ENCODE results near the gene DDX19B. TPM values are rescaled to one million over a fixed set of nuclear protein-coding genes. Genes with fewer than 3 reads are reported as not detected.

Gene DDX19B
- total and polyA plus RNA-seq, 11 donors: 13.0 to 34.2 (median 19.6) TPM

DNA sequence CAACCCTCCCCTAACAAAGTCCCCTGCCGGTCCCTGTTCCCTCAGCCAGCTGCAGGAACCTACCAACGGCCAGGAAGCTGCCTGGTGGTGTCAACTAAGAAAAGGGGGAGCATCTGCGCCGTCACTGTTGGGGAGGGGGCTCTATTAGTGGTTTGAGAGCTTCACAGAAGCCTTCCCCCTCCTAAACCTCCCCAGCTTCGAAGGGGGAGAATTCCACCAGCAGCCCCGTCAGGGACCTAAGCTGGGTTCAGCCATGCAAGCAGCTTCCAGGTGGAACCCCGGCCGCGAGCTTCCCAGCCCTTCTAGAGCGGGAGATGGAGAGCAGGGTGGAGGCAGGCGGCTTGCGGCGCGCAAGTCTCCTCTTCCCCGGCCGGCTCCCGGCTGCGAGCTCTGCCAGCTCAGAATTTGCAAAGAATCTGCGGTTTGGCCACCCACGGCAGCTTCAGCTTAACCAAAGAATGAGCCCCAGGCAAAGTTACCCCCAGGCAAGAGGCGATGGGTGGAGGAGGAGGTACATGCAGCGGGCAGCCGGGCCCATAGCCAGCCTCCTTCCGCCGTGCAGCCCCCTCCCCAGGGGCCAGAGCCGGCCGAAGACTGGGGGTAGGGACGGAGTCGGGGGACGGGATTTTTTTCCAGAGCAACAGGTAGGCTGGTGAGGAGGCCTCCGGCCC lies 81.4 kb downstream of the DDX19B start:
- H3K36me3 ChIP-seq: peaks cover 0 to 45% (median 23%) of the 10 kb centered on the region in 9 donors
- 1 to 2% (median 1%) methylated on average over 20 to 31 of the region's 31 CpGs for WGBS, 4 donors
- intact Hi-C loops (cut with DNase I): loop anchor here in 7 of 10 donors (2.0 to 5.0 kb wide), 7 partner anchors 52 to 142 kb away; partner anchors contain the start of genes ST3GAL2 (in 5 of the 7), FCSK (in 3 of the 7), COG4 (in 1 of the 7) and SF3B3 (in 1 of the 7)

GRCh38 chr16:70380919-70381603 lies 82.1 kb downstream of the DDX19B start:
- Histone ChIP-seq H3K27me3 (no peaks in the 10 kb centered on the region), H3K36me3 (peaks cover 0 to 45% (median 19%) of the 10 kb centered on the region in 9 donors), H3K27ac (peak overlapping the region; percentile 36 to 92 (median 84)), H3K4me3 (peak overlapping the region; percentile 41 to 88 (median 68)), H3K4me1 (peaks cover 0 to 27% (median 15%) of the 10 kb centered on the region in 12 donors), H3K9me3 (no peaks in the 10 kb centered on the region)
- DNase-seq: peak; percentile 97 to 98 (median 97)
- peak; percentile 96 to 98 (median 97) for ATAC-seq
- WGBS, 4 donors: 2 to 7% (median 2%) methylated on average over 5 to 52 of the region's 52 CpGs
- peak in 1 of 2 donors; percentile 71 for TF ChIP-seq POLR2A (IDR thresholded peaks at IDR 0.05)
- peak in 10 of 12 donors; percentile 24 to 52 (median 36) for TF ChIP-seq CTCF (IDR thresholded peaks at IDR 0.05)
- intact Hi-C loops (cut with DNase I): loop anchor here in 8 of 10 donors (1.0 to 5.0 kb wide), 9 partner anchors 51 to 142 kb away; partner anchors contain the start of genes ST3GAL2 (in 5 of the 8), FCSK (in 4 of the 8), COG4 (in 2 of the 8) and SF3B3 (in 2 of the 8)

More for the DNA sequence above, 81.4 kb downstream of the DDX19B start:
- Histone ChIP-seq H3K9me3 (no peaks in the 10 kb centered on the region), H3K4me1 (peaks cover 0 to 27% (median 15%) of the 10 kb centered on the region in 12 donors), H3K27me3 (no peaks in the 10 kb centered on the region), H3K27ac (peak overlapping the region; percentile 36 to 92 (median 84)), H3K4me3 (peak overlapping the region; percentile 41 to 88 (median 68))
- TF ChIP-seq POLR2A (IDR thresholded peaks at IDR 0.05) (no peak), CTCF (IDR thresholded peaks at IDR 0.05) (no peak)
- ATAC-seq: peak; percentile 2 to 37 (median 13)
- peak in 4 of 5 donors; percentile 44 to 74 (median 54) for DNase-seq

DNA sequence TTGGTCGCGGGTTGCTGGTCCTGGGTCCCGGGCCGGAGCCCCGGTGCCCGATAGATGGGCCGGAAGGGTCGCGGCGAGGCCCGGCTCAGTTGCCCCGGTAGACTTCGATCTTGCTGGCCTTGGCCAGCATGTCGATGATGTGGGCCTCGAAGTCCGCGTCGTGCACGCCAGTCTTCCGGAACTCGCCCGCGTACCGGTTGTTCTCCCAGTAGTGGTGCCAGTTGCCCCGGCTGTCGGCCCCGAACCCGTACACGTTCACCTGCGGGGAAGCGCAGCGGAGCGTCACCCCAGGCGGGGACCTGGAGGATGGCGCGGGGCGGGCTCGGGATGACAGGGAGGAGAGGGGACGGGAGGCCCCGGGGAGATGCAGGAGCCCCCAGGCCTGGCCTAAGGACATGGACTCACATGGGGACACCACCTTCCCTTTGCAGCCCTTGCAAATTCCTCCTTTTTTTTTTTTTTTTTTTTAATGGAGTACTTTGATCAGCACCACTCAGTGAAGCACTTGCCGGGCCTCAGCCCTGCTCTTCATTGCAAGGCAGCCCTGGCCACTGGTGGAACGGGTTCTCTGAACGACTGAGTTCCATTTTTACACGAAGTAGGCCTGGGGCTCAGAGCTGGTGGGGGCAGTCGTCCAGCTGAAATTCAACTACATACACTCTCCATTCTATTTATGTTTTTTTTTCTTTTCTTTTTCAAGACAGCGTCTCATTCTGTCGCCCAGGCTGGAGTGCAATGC lies 82.8 kb downstream of the DDX19B start:
- DNase-seq: no peak
- Histone ChIP-seq H3K27ac (peak overlapping the region in 11 of 12 donors; percentile 71 to 92 (median 83)), H3K9me3 (no peaks in the 10 kb centered on the region), H3K27me3 (no peaks in the 10 kb centered on the region), H3K4me3 (peak overlapping the region; percentile 41 to 88 (median 68)), H3K36me3 (peaks cover 0 to 45% (median 16%) of the 10 kb centered on the region in 9 donors), H3K4me1 (peaks cover 0 to 30% (median 15%) of the 10 kb centered on the region in 12 donors)
- ATAC-seq: peak in 3 of 4 donors; percentile 12 to 23 (median 16)
- intact Hi-C loops (cut with DNase I): loop anchor here in 8 of 10 donors (1.0 to 5.0 kb wide), 9 partner anchors 51 to 142 kb away; partner anchors contain the start of genes ST3GAL2 (in 5 of the 8), FCSK (in 4 of the 8), COG4 (in 2 of the 8) and SF3B3 (in 2 of the 8)
- no peak for TF ChIP-seq CTCF (IDR thresholded peaks at IDR 0.05)
- TF ChIP-seq POLR2A (IDR thresholded peaks at IDR 0.05): peak in 1 of 2 donors; percentile 15
- 18 to 37% (median 29%) methylated on average over 28 to 47 of the region's 47 CpGs for WGBS, 4 donors

All from heart left ventricle (tissue), 16 donors.